Osteocyte (in vitro differentiated cells): ENCODE data around the gene SERPINE3. TPM values are rescaled to one million over a fixed set of nuclear protein-coding genes. Genes with fewer than 3 reads are reported as not detected.

ENCODE experiments used
- DNase-seq: peaks from one replicate; pipeline ENCODE4 v3.0.0; 2021; ENCODE audit warnings: mixed read lengths; ENCODE audit not compliant: unreplicated experiment; ENCODE audit errors: extremely low spot score
- H3K27ac Mint-ChIP-seq: one replicate; pipeline ENCODE4 v1.8.0; 2021; ENCODE audit warnings: mild to moderate bottlenecking, mixed read lengths; ENCODE audit not compliant: unreplicated experiment
- H3K27me3 Mint-ChIP-seq: one replicate; pipeline ENCODE4 v1.8.0; 2021; ENCODE audit warnings: mixed read lengths; ENCODE audit not compliant: unreplicated experiment
- H3K36me3 Mint-ChIP-seq: one replicate; pipeline ENCODE4 v1.8.0; 2021; ENCODE audit warnings: mixed read lengths; ENCODE audit not compliant: unreplicated experiment
- H3K4me1 Mint-ChIP-seq: one replicate; pipeline ENCODE4 v1.8.0; 2021; ENCODE audit warnings: mixed read lengths; ENCODE audit not compliant: unreplicated experiment
- H3K4me3 Mint-ChIP-seq: one replicate; pipeline ENCODE4 v1.8.0; 2021; ENCODE audit warnings: mild to moderate bottlenecking, moderate library complexity, mixed read lengths; ENCODE audit not compliant: unreplicated experiment
- H3K9me3 Mint-ChIP-seq: one replicate; pipeline ENCODE4 v1.8.0; 2021; ENCODE audit warnings: mixed read lengths; ENCODE audit not compliant: unreplicated experiment
- CTCF ChIP-seq: fragments of 200-600 bp; sonication (generic); IDR thresholded peaks from 2 replicates; pipeline ENCODE4 v1.5.0; 2021; ENCODE audit warnings: antibody characterized with exemption, mild to moderate bottlenecking, moderate library complexity
- total RNA-seq: library from RNA; stranded (reverse); gene quantifications from 2 replicates; pipeline ENCODE4 v1.2.1, GENCODE V29; 2021

The SERPINE3 gene
- total RNA-seq, 1 donor from 2014 or later = not detected

GRCh38 chr13:51326777-51327176 is 12.7 kb upstream of the SERPINE3 start:
- no peak overlapping the region for H3K27ac Mint-ChIP-seq
- H3K27me3 Mint-ChIP-seq = peaks cover 5% of the 10 kb centered on the region
- no peaks in the 10 kb centered on the region for H3K9me3 Mint-ChIP-seq
- H3K36me3 Mint-ChIP-seq = no peaks in the 10 kb centered on the region
- no peak for DNase-seq
- no peak overlapping the region for H3K4me3 Mint-ChIP-seq
- H3K4me1 Mint-ChIP-seq = no peaks in the 10 kb centered on the region
- no peak for TF ChIP-seq CTCF

DNA sequence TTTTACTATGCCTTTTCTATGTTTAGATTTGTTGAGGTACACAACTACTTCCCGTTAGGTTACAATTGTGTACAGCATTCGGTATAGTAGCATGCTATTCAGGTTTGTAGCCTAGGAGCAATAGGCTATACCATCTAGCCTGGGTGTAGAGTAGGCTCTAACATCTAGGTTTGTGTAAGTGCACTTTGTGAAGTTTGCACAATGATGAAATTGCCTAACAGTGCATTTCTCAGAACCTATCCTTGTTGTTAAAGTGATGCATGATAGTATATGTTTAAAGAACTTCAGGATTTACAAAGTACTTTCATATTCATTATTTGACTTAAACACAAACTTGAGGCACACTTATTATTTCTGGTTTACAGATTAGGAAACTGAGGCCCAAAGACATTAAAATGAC is 11.5 kb upstream of the SERPINE3 start:
- TF ChIP-seq CTCF = no peak
- H3K4me1 Mint-ChIP-seq = no peaks in the 10 kb centered on the region

DNA sequence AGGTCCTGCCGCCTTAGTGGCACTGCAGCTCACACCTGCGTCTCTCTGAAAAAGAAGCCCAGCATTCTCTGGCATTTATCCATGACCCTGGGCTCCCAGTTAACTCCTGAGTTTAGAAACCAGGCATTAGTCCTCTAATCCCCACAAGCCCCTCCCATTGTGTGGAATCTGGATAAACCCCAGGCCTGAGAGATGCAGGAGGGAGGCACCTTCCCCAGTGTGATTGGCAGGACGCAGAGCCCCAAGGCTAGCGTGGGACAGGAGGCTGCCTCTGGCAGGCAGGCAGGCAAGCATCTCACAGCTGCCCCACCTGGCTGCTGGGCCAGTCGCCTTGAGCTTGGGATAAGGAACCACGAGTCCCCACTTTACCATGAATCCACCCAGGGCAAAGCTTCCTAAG is 11.0 kb upstream of the SERPINE3 start:
- Mint-ChIP-seq H3K36me3 (no peaks in the 10 kb centered on the region), H3K4me1 (no peaks in the 10 kb centered on the region), H3K27me3 (peaks cover 5% of the 10 kb centered on the region), H3K27ac (no peak overlapping the region), H3K4me3 (no peak overlapping the region), H3K9me3 (no peaks in the 10 kb centered on the region)
- DNase-seq = no peak
- TF ChIP-seq CTCF = no peak

More for the DNA sequence above, 11.5 kb upstream of the SERPINE3 start:
- no peak overlapping the region for H3K27ac Mint-ChIP-seq
- H3K27me3 Mint-ChIP-seq = peaks cover 5% of the 10 kb centered on the region
- H3K36me3 Mint-ChIP-seq = no peaks in the 10 kb centered on the region
- DNase-seq = no peak
- H3K9me3 Mint-ChIP-seq = no peaks in the 10 kb centered on the region
- no peak overlapping the region for H3K4me3 Mint-ChIP-seq

GRCh38 chr13:51329606-51330005 is 9.9 kb upstream of the SERPINE3 start:
- DNase-seq = no peak
- Mint-ChIP-seq H3K27me3 (peaks cover 3% of the 10 kb centered on the region), H3K36me3 (no peaks in the 10 kb centered on the region), H3K4me1 (no peaks in the 10 kb centered on the region), H3K27ac (no peak overlapping the region), H3K9me3 (no peaks in the 10 kb centered on the region), H3K4me3 (no peak overlapping the region)
- TF ChIP-seq CTCF = no peak

GRCh38 chr13:51330791-51331190 is 8.7 kb upstream of the SERPINE3 start:
- no peak for TF ChIP-seq CTCF
- no peak for DNase-seq
- H3K27me3 Mint-ChIP-seq = peaks cover 3% of the 10 kb centered on the region
- H3K9me3 Mint-ChIP-seq = no peaks in the 10 kb centered on the region
- H3K27ac Mint-ChIP-seq = no peak overlapping the region
- no peak overlapping the region for H3K4me3 Mint-ChIP-seq
- H3K4me1 Mint-ChIP-seq = no peaks in the 10 kb centered on the region
- no peaks in the 10 kb centered on the region for H3K36me3 Mint-ChIP-seq
